ENCODE measurements around the gene RAB3C.

- TF ChIP-seq POLR2A (IDR thresholded peaks at IDR 0.05): no peak
- TF ChIP-seq, protein P1, sequence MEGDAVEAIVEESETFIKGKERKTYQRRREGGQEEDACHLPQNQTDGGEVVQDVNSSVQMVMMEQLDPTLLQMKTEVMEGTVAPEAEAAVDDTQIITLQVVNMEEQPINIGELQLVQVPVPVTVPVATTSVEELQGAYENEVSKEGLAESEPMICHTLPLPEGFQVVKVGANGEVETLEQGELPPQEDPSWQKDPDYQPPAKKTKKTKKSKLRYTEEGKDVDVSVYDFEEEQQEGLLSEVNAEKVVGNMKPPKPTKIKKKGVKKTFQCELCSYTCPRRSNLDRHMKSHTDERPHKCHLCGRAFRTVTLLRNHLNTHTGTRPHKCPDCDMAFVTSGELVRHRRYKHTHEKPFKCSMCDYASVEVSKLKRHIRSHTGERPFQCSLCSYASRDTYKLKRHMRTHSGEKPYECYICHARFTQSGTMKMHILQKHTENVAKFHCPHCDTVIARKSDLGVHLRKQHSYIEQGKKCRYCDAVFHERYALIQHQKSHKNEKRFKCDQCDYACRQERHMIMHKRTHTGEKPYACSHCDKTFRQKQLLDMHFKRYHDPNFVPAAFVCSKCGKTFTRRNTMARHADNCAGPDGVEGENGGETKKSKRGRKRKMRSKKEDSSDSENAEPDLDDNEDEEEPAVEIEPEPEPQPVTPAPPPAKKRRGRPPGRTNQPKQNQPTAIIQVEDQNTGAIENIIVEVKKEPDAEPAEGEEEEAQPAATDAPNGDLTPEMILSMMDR (IDR thresholded peaks at IDR 0.05): no peak
Observed at GRCh38 chr5:58631895-58632294, 49.0 kb downstream of the RAB3C start.

Measured in right lobe of liver (tissue), 4 donors.